GM15510 (cell line): ENCODE measurements around the gene MITD1.

ENCODE experiments used
- POLR2A ChIP-seq: IDR thresholded peaks from 3 replicates; pipeline ENCODE4 v1.6.1; 2011; ENCODE audit warnings: borderline replicate concordance; ENCODE audit not compliant: insufficient read length; ENCODE audit errors: extremely low read depth

MITD1 gene

DNA sequence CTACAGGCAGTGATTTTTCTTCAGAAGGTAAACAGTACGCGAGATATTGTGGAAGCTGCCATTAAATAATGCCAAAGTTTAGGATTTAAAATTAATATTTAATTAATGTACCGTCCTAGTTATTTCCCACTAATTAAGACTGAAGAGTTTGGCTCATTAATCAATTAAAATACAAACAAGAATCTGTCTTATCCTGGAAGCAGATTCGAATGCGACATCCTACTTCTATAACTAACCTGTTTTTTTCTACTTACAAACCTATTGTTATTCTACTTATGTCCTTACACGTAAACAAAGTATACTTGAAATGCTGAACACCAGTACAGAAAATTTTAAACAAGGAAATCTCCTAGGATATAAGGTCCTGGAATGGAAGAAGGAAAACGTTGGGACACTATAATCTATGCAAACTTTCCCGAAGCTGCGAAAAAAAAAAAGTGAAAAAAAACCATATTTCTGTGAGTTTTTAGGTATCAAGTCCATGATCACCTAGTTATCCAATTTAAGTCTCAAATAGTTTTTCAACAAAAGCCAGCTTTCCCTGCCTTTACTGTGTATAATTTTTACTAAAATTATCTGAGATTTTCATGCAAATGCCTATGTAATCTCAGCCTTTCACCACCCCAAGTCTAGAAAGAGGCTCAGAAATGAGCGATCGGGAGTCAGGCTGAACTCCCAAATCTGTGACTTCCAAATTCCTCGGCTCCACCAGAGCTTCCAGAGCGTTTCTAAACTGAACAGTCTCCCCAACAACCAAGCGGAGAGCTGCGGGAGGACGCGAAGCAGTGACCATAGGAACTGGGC lies 40.6 kb downstream of the MITD1 start:
- no peak for TF ChIP-seq POLR2A

DNA sequence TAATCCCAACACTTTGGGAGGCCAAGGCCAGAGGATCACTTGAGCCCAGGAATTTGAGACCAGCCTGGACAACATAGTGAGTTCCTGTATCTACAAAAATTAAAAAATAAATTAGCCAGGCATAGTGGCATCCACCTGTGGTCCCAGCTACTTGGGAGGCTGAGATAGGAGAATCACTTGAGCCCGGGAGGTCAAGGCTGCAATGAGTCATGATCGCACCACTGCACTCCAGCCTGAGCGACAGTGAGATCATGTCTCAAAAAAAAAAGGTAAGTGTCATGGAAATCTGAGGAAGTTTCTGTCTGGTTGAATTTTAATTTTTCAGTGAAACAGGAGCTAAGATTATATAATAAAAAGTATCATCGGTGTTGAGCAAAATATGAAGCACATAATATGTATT lies 41.9 kb downstream of the MITD1 start:
- no peak for TF ChIP-seq POLR2A

DNA sequence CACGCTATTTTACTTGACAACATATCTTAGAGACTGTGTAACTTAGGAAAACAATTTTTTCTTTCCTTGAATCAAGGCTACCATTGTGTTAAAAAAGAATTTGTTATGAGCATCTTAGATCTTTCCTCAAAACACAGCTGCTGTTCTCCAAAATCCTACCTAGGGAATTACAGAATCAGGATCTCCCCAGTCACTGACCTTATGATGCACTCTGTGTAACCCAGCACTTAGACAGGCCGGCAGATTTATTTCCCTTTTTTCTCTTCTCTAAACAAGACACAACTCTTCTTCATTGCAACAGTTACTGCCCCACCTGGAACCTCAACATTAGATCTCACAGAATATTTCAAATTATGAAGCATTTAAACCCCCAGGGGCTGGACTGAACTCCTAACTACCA lies 52.9 kb downstream of the MITD1 start:
- no peak for TF ChIP-seq POLR2A
